GM18861 (cell line): ENCODE data around the gene RPL10A.

Experiments
- ATAC-seq: cut with Tn5 transposase; IDR thresholded peaks from one replicate; pipeline ENCODE4 v1.9.1; 2021; ENCODE audit not compliant: unreplicated experiment

Gene RPL10A

GRCh38 chr6:35474942-35475570, 6.9 kb downstream of the RPL10A start:
- ATAC-seq = no peak

- ATAC-seq = no peak
Measured at GRCh38 chr6:35475573-35475972, 7.4 kb downstream of the RPL10A start.

GRCh38 chr6:35476004-35476403, 7.8 kb downstream of the RPL10A start:
- ATAC-seq = no peak

GRCh38 chr6:35477028-35477427, 8.8 kb downstream of the RPL10A start:
- ATAC-seq = no peak

- ATAC-seq = no peak
Measured at GRCh38 chr6:35477551-35478179, 9.5 kb downstream of the RPL10A start.

- no peak for ATAC-seq
Measured at GRCh38 chr6:35478259-35478658, 10.1 kb downstream of the RPL10A start.

GRCh38 chr6:35480176-35480575, 12.0 kb downstream of the RPL10A start:
- no peak for ATAC-seq

GRCh38 chr6:35481226-35481625, 13.0 kb downstream of the RPL10A start:
- ATAC-seq = no peak

GRCh38 chr6:35483062-35483461, 14.9 kb downstream of the RPL10A start:
- ATAC-seq = no peak

GRCh38 chr6:35483490-35483889, 15.3 kb downstream of the RPL10A start:
- no peak for ATAC-seq

GRCh38 chr6:35483893-35484645, 15.9 kb downstream of the RPL10A start:
- ATAC-seq = no peak

- ATAC-seq = no peak
Measured at GRCh38 chr6:35484921-35485392, 16.8 kb downstream of the RPL10A start.

GRCh38 chr6:35485402-35485877, 17.2 kb downstream of the RPL10A start:
- ATAC-seq = no peak

GRCh38 chr6:35486005-35486925, 18.1 kb downstream of the RPL10A start:
- no peak for ATAC-seq

GRCh38 chr6:35487658-35488516, 19.7 kb downstream of the RPL10A start:
- ATAC-seq = no peak

GRCh38 chr6:35488517-35488862, 20.3 kb downstream of the RPL10A start:
- ATAC-seq = no peak

GRCh38 chr6:35489066-35489465, 20.9 kb downstream of the RPL10A start:
- no peak for ATAC-seq

GRCh38 chr6:35489995-35490791, 22.0 kb downstream of the RPL10A start:
- no peak for ATAC-seq
